K562 (cell line): ENCODE results near the gene ABLIM2. TPM values are rescaled to one million over a fixed set of nuclear protein-coding genes. Genes with fewer than 3 reads are reported as not detected.
A peak's percentile ranks its signal among the peaks of the same experiment; 100 is the strongest.

Experiments
- ATF1 ChIP-seq, 2 experiments: fragments of 450-650 bp in 1 of 2; IDR thresholded peaks; 2 replicates each; pipeline ENCODE4 v1.6.1; 2016; ENCODE audit warnings: missing compliant biosample characterization in 1 of 2, missing genetic modification characterization in 1 of 2
- CCNT2 ChIP-seq: IDR thresholded peaks from 2 replicates; pipeline ENCODE4 v1.6.1; 2011; ENCODE audit warnings: borderline replicate concordance, low read depth, mild to moderate bottlenecking, moderate library complexity, mixed read lengths, low read length; ENCODE audit not compliant: insufficient read length; ENCODE audit errors: extremely low read depth
- CXXC5 ChIP-seq: fragments of 250-450 bp; sonication (Bioruptor Pico); IDR thresholded peaks from 2 replicates; pipeline ENCODE4 v1.8.0; 2022; ENCODE audit warnings: inconsistent platforms, mild to moderate bottlenecking, moderate library complexity
- ELF1 ChIP-seq: fragments of 200-800 bp; sonication (Bioruptor generic); IDR thresholded peaks from 2 replicates; pipeline ENCODE4 v1.6.1; 2016; ENCODE audit warnings: missing genetic modification characterization, missing compliant biosample characterization
- ETV1 ChIP-seq: fragments of 450-650 bp; conservative IDR thresholded peaks from 2 replicates; pipeline ENCODE4 v1.6.1; 2016; ENCODE audit warnings: missing genetic modification characterization, control low read depth, low read depth, missing compliant biosample characterization
- ETV6 ChIP-seq, 3 experiments: fragments of 150-350 bp in 1 of 3; sonication (generic) in 1 of 3; formaldehyde crosslinking in 1 of 3; IDR thresholded peaks; 2 replicates each; pipeline versions ENCODE4 v1.6.1 to v1.8.0; 2014 to 2022; ENCODE audit warnings: borderline replicate concordance in 2 of 3, low read depth in 2 of 3, antibody characterized with exemption in 1 of 3, low read length in 1 of 3, mild to moderate bottlenecking in 1 of 3, missing genetic modification reagents in 1 of 3
- KLF13 ChIP-seq: fragments of 450-650 bp; IDR thresholded peaks from 2 replicates; pipeline ENCODE4 v1.6.1; 2016; ENCODE audit warnings: missing genetic modification characterization, low read depth, mild to moderate bottlenecking, missing compliant biosample characterization, moderate library complexity, borderline replicate concordance
- KLF16 ChIP-seq: IDR thresholded peaks from 2 replicates; pipeline ENCODE4 v1.6.1; 2016; ENCODE audit warnings: antibody characterized with exemption
- TCF15 ChIP-seq: fragments of 250-450 bp; sonication (Bioruptor Pico); IDR thresholded peaks from 2 replicates; pipeline ENCODE4 v1.8.0; 2022; ENCODE audit warnings: moderate library complexity, mild to moderate bottlenecking, inconsistent platforms
- ZBTB33 ChIP-seq: sonication (generic); formaldehyde crosslinking; IDR thresholded peaks from 2 replicates; pipeline ENCODE4 v1.8.1; 2023; ENCODE audit warnings: mild to moderate bottlenecking, missing genetic modification reagents
- ZBTB9 ChIP-seq: fragments of 450-650 bp; formaldehyde crosslinking; IDR thresholded peaks from 2 replicates; pipeline ENCODE4 v1.4.0; 2020; ENCODE audit warnings: mild to moderate bottlenecking, moderate library complexity
- ZFPM2 ChIP-seq: fragments of 250-450 bp; sonication (Bioruptor Pico); IDR thresholded peaks from 2 replicates; pipeline ENCODE4 v1.5.1; 2022; ENCODE audit warnings: mild to moderate bottlenecking
- ZNF165 ChIP-seq: fragments of 250-450 bp; sonication (Bioruptor Pico); IDR thresholded peaks from 2 replicates; pipeline ENCODE4 v1.4.0; 2020; ENCODE audit warnings: borderline replicate concordance
- ZNF24 ChIP-seq: fragments of 450-650 bp; IDR thresholded peaks from 2 replicates; pipeline ENCODE4 v1.6.1; 2016
- polyA plus RNA-seq, 8 experiments: library from polyadenylated mRNA; depleted of rRNA in 4 of 8; stranded (reverse) in 5 of 8; unstranded in 3 of 8; fragments of >200 nt; fragmentation: Nextera tagmentation in 2 of 8; fragmentation: Illumina TruSeq in 1 of 8; extraction: Ambion mirVana in 2 of 8; extraction: Trizol in 1 of 8; gene quantifications; 2 replicates each; pipeline versions ENCODE4 v1.2.1 to v1.2.3, GENCODE V29; 2011 to 2014; ENCODE audit warnings: inconsistent platforms in 1 of 8, missing spikeins in 1 of 8
- total RNA-seq, 7 experiments: library from RNA; depleted of rRNA in 6 of 7; stranded (reverse); fragments of >200 nt in 6 of 7; fragmentation: Illumina TruSeq in 2 of 7; extraction: Trizol in 2 of 7; gene quantifications; 2 replicates each; pipeline versions ENCODE4 v1.2.1 to v1.2.3, GENCODE V29; 2011 to 2021; ENCODE audit warnings: low replicate concordance in 1 of 7

ABLIM2 gene
- total and polyA plus RNA-seq, 9 of the 15 experiments (the other 6 are each of a cell fraction or from before 2014, with no cell fraction given): not detected

GRCh38 chr4:8198906-8199593, 40.4 kb upstream of the ABLIM2 start, which contains the start of gene SH3TC1 (continued):
- TF ChIP-seq CXXC5 (CRISPR knock-in tag) (peak; percentile 40; the same call in 1 of the 2 replicates), KLF13 (tag) (peak; percentile 30; the same call in 1 of the 2 replicates), KLF16 (peak; percentile 91), ETV6 (IDR thresholded peaks at IDR 0.05; ENCODE audit: borderline replicate concordance in 1 of 2, low read depth in 2 of 2, low read length in 1 of 2) (peak; percentile 29 to 89; a peak in 3 of 4 replicates), ETV6 (CRISPR knock-in tag; IDR thresholded peaks at IDR 0.05; ENCODE audit: borderline replicate concordance) (no peak), ZBTB9 (CRISPR knock-in tag) (peak; percentile 45; the same call in 1 of the 2 replicates), ZBTB33 (CRISPR knock-in tag) (peak; percentile 39; the same call in 1 of the 2 replicates), ELF1 (tag) (peak; percentile 42; the same call in 1 of the 2 replicates), ATF1 (CRISPR knock-in tag; IDR thresholded peaks at IDR 0.05) (no peak), ATF1 (tag; IDR thresholded peaks at IDR 0.05) (peak; percentile 37; the same call in 1 of the 2 replicates), ETV1 (tag) (peak; percentile 74), CCNT2 (peak; percentile 76), TCF15 (CRISPR knock-in tag) (no peak), ZNF165 (CRISPR knock-in tag) (no peak), ZFPM2 (CRISPR knock-in tag) (no peak), ZNF24 (peak; percentile 49; the same call in 1 of the 2 replicates)
